MCF 10A (cell line): ENCODE measurements around the gene SEBOX. TPM values are rescaled to one million over a fixed set of nuclear protein-coding genes. Genes with fewer than 3 reads are reported as not detected.

Source experiments
- BruUV-seq: library from RNA; stranded (reverse); fragments of 400-500 nt; replicated peaks from 2 replicates; lab custom pipeline; 2021; lab: Mats Ljungman, UMichigan
- CTCF ChIA-PET: fragments of 300-600 bp; sonication (Branson Sonifier 250); formaldehyde crosslinking; extraction: SDS; loops from one replicate; lab custom pipeline; 2021; ENCODE audit warnings: antibody characterized with exemption, inconsistent platforms; lab: Yijun Ruan, JAX
- POLR2A ChIA-PET: fragments of 300-600, 350-650 bp; sonication (Branson Sonifier 250); formaldehyde crosslinking; extraction: SDS; loops from one replicate; lab custom pipeline; 2020; ENCODE audit warnings: antibody characterized with exemption, inconsistent platforms; lab: Yijun Ruan, JAX
- DNase-seq: peaks from one replicate; pipeline ENCODE4 v3.0.0-alpha.2; 2018; ENCODE audit not compliant: unreplicated experiment
- H3K27ac Mint-ChIP-seq: one replicate; pipeline ENCODE4 v1.8.0; 2022; ENCODE audit warnings: mild to moderate bottlenecking, low read depth, mixed read lengths; ENCODE audit not compliant: unreplicated experiment
- H3K27me3 Mint-ChIP-seq: one replicate; pipeline ENCODE4 v1.8.0; 2022; ENCODE audit warnings: mixed read lengths; ENCODE audit not compliant: insufficient read depth, unreplicated experiment
- H3K36me3 Mint-ChIP-seq: one replicate; pipeline ENCODE4 v1.8.0; 2022; ENCODE audit warnings: mild to moderate bottlenecking, moderate library complexity, mixed read lengths; ENCODE audit not compliant: insufficient read depth, unreplicated experiment
- H3K4me1 Mint-ChIP-seq: one replicate; pipeline ENCODE4 v1.8.0; 2022; ENCODE audit warnings: mixed read lengths; ENCODE audit not compliant: insufficient read depth, unreplicated experiment
- H3K4me3 Mint-ChIP-seq: one replicate; pipeline ENCODE4 v1.8.0; 2022; ENCODE audit warnings: mild to moderate bottlenecking, moderate library complexity, mixed read lengths; ENCODE audit not compliant: unreplicated experiment
- H3K9me3 Mint-ChIP-seq: one replicate; pipeline ENCODE4 v1.8.0; 2022; ENCODE audit warnings: mixed read lengths; ENCODE audit not compliant: unreplicated experiment
- intact Hi-C: fragments of 100-400 bp; cut with micrococcal nuclease; formaldehyde crosslinking; loops from 2 replicates; pipeline ENCODE4 v1.14.1; 2022
- total RNA-seq: library from RNA; stranded (reverse); gene quantifications from 2 replicates; pipeline ENCODE4 v1.2.3, GENCODE V29; 2022
- TF ChIP-seq, protein P1 (sequence below): fragments of 200-600 bp; IDR thresholded peaks from one replicate; pipeline ENCODE4 v1.8.0; 2022; ENCODE audit warnings: antibody characterized with exemption, mild to moderate bottlenecking; ENCODE audit not compliant: unreplicated experiment

SEBOX gene
- total RNA-seq, 1 experiment from 2014 or later = not detected

DNA sequence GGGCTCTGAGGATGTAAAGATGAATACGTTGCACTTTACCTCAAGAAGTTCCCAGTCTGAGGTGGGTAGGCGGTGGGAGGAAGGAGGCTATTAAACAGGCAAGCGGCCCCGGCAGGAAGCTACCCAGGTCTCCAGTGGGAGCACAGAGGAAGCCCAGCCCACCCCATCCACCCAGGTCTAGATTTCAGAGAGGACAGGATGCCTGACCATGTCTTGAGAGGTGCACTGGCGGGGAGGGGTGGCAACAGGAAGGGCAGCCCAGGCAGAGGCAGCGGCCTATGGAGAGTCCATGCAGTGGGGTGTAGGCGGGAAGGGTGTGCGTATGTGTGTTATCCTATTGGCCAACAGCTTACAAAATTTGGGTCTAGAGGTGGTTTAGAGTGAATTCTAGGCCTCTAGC, 20.4 kb upstream of the SEBOX start:
- BruUV-seq = no TSS peak
- Mint-ChIP-seq H3K27me3 (no peaks in the 10 kb centered on the region), H3K27ac (no peak overlapping the region), H3K4me1 (peaks cover 4% of the 10 kb centered on the region), H3K36me3 (peaks cover 19% of the 10 kb centered on the region), H3K9me3 (no peaks in the 10 kb centered on the region), H3K4me3 (no peak overlapping the region)
- ChIA-PET CTCF (interaction anchor here (0.7 kb wide), 1 partner anchor 433 kb away, joined by 3 read pairs; no protein-coding TSS in a partner anchor), POLR2A (interaction anchor here (0.5 to 2.7 kb wide), 2 partner anchors 10 to 27 kb away, joined by 3 to 16 read pairs; no protein-coding TSS in a partner anchor)
- no peak for DNase-seq
- TF ChIP-seq, protein P1, sequence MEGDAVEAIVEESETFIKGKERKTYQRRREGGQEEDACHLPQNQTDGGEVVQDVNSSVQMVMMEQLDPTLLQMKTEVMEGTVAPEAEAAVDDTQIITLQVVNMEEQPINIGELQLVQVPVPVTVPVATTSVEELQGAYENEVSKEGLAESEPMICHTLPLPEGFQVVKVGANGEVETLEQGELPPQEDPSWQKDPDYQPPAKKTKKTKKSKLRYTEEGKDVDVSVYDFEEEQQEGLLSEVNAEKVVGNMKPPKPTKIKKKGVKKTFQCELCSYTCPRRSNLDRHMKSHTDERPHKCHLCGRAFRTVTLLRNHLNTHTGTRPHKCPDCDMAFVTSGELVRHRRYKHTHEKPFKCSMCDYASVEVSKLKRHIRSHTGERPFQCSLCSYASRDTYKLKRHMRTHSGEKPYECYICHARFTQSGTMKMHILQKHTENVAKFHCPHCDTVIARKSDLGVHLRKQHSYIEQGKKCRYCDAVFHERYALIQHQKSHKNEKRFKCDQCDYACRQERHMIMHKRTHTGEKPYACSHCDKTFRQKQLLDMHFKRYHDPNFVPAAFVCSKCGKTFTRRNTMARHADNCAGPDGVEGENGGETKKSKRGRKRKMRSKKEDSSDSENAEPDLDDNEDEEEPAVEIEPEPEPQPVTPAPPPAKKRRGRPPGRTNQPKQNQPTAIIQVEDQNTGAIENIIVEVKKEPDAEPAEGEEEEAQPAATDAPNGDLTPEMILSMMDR = no peak
- intact Hi-C loops = no loop called here

DNA sequence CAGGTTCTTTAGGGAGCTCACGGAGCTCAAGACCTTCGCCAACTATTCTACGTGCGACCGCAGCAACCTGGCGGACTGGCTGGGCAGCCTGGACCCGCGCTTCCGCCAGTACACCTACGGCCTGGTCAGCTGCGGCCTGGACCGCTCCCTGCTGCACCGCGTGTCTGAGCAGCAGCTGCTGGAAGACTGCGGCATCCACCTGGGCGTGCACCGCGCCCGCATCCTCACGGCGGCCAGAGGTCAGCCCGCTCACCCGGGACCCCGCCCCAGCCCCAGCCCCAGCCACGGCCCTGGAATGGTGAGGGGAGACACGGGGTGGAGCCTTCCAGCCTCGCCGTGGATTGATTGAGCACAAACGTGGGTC, 20.0 kb upstream of the SEBOX start:
- H3K36me3 Mint-ChIP-seq = peaks cover 16% of the 10 kb centered on the region
- intact Hi-C loops = no loop called here
- POLR2A ChIA-PET = interaction anchor here (0.5 to 2.7 kb wide), 2 partner anchors 11 to 27 kb away, joined by 3 to 16 read pairs; no protein-coding TSS in a partner anchor
- DNase-seq = no peak
- H3K4me3 Mint-ChIP-seq = no peak overlapping the region
- H3K9me3 Mint-ChIP-seq = no peaks in the 10 kb centered on the region
- no TSS peak for BruUV-seq
- H3K4me1 Mint-ChIP-seq = peaks cover 8% of the 10 kb centered on the region
- no peaks in the 10 kb centered on the region for H3K27me3 Mint-ChIP-seq
- TF ChIP-seq, protein P1 = no peak
- CTCF ChIA-PET = interaction anchor here (0.7 kb wide), 1 partner anchor 433 kb away, joined by 3 read pairs; no protein-coding TSS in a partner anchor
- no peak overlapping the region for H3K27ac Mint-ChIP-seq

DNA sequence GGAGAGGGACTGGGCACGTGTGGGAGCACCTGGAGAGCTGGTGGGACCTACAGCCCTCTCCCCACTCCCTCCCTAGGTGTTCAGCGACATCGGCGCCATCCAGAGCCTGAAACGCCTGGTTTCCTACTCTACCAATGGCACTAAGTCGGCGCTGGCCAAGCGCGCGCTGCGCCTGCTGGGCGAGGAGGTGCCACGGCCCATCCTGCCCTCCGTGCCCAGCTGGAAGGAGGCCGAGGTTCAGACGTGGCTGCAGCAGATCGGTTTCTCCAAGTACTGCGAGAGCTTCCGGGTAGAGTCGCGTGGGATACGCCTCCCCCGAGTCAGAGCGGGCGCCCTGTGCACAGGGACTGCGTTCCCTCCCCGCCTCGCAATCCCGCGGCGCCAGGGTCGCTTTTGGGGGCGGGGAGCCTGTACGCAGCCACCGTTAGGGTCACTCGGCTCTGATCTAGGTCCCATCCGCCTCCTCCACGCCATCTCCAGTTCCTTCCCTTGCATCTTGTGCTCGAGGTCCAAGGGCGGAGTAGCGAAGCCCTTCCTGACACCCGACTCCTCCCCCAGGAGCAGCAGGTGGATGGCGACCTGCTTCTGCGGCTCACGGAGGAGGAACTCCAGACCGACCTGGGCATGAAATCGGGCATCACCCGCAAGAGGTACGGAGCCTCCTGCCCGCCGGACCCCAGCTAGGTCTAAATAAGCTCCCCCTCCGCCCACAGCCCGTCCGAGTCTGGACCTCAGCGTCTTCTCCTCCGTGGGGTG, 19.5 kb upstream of the SEBOX start:
- Mint-ChIP-seq H3K27me3 (no peaks in the 10 kb centered on the region), H3K4me1 (peaks cover 13% of the 10 kb centered on the region), H3K9me3 (no peaks in the 10 kb centered on the region), H3K27ac (no peak overlapping the region), H3K36me3 (peaks cover 13% of the 10 kb centered on the region), H3K4me3 (no peak overlapping the region)
- CTCF ChIA-PET = interaction anchor here (0.7 kb wide), 1 partner anchor 14 kb away, joined by 3 read pairs; the partner anchor contains the start of gene VTN
- BruUV-seq = no TSS peak
- POLR2A ChIA-PET = interaction anchor here (2.7 kb wide), 1 partner anchor 11 kb away, joined by 16 read pairs; no protein-coding TSS in a partner anchor
- DNase-seq = no peak
- intact Hi-C loops = no loop called here
- TF ChIP-seq, protein P1 = no peak

DNA sequence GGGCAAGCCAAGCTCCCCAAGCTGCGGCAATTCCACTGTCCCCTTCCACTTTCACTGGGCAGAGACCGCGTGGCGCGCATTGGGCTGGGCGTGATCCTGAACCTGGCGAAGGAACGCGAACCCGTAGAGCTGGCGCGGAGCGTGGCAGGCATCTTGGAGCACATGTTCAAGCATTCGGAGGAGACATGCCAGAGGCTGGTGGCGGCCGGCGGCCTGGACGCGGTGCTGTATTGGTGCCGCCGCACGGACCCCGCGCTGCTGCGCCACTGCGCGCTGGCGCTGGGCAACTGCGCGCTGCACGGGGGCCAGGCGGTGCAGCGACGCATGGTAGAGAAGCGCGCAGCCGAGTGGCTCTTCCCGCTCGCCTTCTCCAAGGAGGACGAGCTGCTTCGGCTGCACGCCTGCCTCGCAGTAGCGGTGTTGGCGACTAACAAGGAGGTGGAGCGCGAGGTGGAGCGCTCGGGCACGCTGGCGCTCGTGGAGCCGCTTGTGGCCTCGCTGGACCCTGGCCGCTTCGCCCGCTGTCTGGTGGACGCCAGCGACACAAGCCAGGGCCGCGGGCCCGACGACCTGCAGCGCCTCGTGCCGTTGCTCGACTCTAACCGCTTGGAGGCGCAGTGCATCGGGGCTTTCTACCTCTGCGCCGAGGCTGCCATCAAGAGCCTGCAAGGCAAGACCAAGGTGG, 16.3 kb upstream of the SEBOX start:
- no peaks in the 10 kb centered on the region for H3K9me3 Mint-ChIP-seq
- no peak overlapping the region for H3K27ac Mint-ChIP-seq
- no TSS peak for BruUV-seq
- intact Hi-C loops = no loop called here
- no peak overlapping the region for H3K4me3 Mint-ChIP-seq
- DNase-seq = no peak
- TF ChIP-seq, protein P1 = no peak
- POLR2A ChIA-PET = interaction anchor here (0.7 to 3.4 kb wide), 14 partner anchors 12 to 217 kb away, joined by 3 to 40 read pairs (median 6); partner anchors contain the start of genes IFT20, POLDIP2, SLC46A1 and TNFAIP1
- peaks cover 13% of the 10 kb centered on the region for H3K4me1 Mint-ChIP-seq
- peaks cover 13% of the 10 kb centered on the region for H3K36me3 Mint-ChIP-seq
- no peaks in the 10 kb centered on the region for H3K27me3 Mint-ChIP-seq
- CTCF ChIA-PET = interaction anchor here (0.6 to 3.2 kb wide), 4 partner anchors 17 to 141 kb away, joined by 3 to 11 read pairs (median 4); no protein-coding TSS in a partner anchor
